Ovary (tissue), 3 donors: Measurements from ENCODE around the gene SMIM7.

Experiments used
- EP300 ChIP-seq: sonication (generic); formaldehyde crosslinking; IDR thresholded peaks from one replicate; pipeline ENCODE4 v1.6.1; 2017; ENCODE audit warnings: antibody characterized with exemption
- POLR2A ChIP-seq: fragments of 450-650 bp; IDR thresholded peaks from one replicate; pipeline ENCODE4 v1.6.1; 2017; ENCODE audit warnings: antibody characterized with exemption, mild to moderate bottlenecking, moderate library complexity
- TF ChIP-seq, protein P1 (sequence below), 3 donors: fragments of 450-650 bp in 2 of 3; fragments of 200-600 bp in 1 of 3; IDR thresholded peaks; one replicate each; pipeline versions ENCODE4 v1.5.1 to v1.8.0; 2016 to 2022; ENCODE audit warnings: antibody characterized with exemption in 3 of 3, mild to moderate bottlenecking in 1 of 3
- donor health status: DM: no; HTN: no; CAD: no.

DNA sequence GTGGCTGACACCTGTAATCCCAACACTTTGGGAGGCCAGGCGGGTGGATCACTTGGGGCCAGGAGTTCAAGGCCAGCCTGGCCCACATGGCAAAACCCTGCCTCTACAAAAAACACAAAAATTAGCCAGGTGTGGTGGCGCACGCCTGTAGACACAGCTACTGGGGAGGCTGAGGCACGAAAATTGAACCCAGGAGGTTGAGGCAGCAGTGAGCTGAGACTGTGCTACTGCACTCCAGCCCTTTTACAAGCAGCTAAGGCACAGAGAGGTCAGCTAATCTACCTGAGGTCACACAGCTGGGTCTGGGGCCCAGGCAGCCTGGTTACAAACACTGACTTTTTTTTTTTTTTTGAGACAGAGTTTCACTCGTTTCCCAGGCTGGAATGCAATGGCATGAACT lies 59.1 kb downstream of the SMIM7 start:
- TF ChIP-seq, protein P1, sequence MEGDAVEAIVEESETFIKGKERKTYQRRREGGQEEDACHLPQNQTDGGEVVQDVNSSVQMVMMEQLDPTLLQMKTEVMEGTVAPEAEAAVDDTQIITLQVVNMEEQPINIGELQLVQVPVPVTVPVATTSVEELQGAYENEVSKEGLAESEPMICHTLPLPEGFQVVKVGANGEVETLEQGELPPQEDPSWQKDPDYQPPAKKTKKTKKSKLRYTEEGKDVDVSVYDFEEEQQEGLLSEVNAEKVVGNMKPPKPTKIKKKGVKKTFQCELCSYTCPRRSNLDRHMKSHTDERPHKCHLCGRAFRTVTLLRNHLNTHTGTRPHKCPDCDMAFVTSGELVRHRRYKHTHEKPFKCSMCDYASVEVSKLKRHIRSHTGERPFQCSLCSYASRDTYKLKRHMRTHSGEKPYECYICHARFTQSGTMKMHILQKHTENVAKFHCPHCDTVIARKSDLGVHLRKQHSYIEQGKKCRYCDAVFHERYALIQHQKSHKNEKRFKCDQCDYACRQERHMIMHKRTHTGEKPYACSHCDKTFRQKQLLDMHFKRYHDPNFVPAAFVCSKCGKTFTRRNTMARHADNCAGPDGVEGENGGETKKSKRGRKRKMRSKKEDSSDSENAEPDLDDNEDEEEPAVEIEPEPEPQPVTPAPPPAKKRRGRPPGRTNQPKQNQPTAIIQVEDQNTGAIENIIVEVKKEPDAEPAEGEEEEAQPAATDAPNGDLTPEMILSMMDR (IDR thresholded peaks at IDR 0.05) = no peak
- TF ChIP-seq POLR2A = no peak
- no peak for TF ChIP-seq EP300
